Measurements from ENCODE around the gene CAPS. TPM values are rescaled to one million over a fixed set of nuclear protein-coding genes. Genes with fewer than 3 reads are reported as not detected.

Gene CAPS
- total RNA-seq, 1 experiment from 2014 or later: 255 TPM

DNA sequence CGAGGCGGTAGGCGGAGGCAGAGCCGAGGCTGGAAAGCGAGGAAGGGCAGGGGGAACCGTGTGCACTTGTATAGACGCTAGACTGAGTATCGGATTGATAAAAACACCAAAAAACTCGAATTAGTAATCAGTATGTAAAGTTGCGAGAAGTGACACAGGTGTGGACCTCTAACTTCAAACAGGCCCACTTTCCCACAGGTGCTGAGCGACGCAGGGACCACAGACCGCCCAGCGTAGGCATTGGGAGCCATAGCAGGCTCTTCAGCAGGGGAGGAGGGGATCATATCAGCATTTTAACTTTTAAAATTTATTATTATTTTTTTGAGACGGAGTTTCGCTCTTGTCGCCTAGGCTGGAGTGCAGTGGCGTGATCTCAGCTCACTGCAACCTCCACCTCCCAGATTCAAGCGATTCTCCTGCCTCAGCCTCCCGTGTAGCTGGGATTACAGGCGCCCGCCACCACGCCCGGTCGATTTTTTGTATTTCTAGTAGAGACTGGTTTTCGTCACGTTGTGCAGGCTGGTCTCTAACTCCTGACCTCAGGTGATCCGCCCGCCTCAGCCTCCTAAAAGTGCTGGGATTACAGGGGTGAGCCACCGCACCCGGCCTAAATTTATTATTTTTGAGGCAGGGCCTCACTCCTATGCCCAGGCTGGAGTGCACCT, 8.8 kb upstream of the CAPS start:
- CTCF ChIA-PET: interaction anchor here (2.6 kb wide), 1 partner anchor 101 kb away, joined by 27 read pairs; no protein-coding TSS in a partner anchor
- POLR2A ChIA-PET (ENCODE audit: unreplicated experiment): no interaction called here
- BruUV-seq (replicated peaks): TSS peak; percentile 47
- Histone ChIP-seq H3K4me2 (ENCODE audit: low read length) (peak overlapping the region; percentile 96), H3K4me1 (ENCODE audit: insufficient read depth, low read length) (peaks cover 9% of the 10 kb centered on the region), H3K9ac (ENCODE audit: low read length) (peak overlapping the region; percentile 77), H3K27me3 (ENCODE audit: low read length) (no peaks in the 10 kb centered on the region), H3K9me3 (ENCODE audit: low read length) (no peaks in the 10 kb centered on the region), H3F3A (ENCODE audit: low read length, unreplicated experiment) (no peaks in the 10 kb centered on the region), H3K79me2 (ENCODE audit: low read length) (peaks cover 36% of the 10 kb centered on the region), H3K4me3 (ENCODE audit: low read length) (peak overlapping the region; percentile 88), H4K20me1 (ENCODE audit: low read length) (peaks cover 13% of the 10 kb centered on the region), H3K36me3 (ENCODE audit: low read depth, low read length) (peaks cover 11% of the 10 kb centered on the region), H3K9me2 (replicated peaks; ENCODE audit: low read length) (no peaks in the 10 kb centered on the region), H2AFZ (ENCODE audit: low read length) (peak overlapping the region; percentile 79), H3K27ac (ENCODE audit: low read length) (0 out of 2 replicates have a peak overlapping the region, but pooled peaks have one; percentile 5)
- ATAC-seq (no peak), DNase-seq (no peak)
- intact Hi-C loops (cut with micrococcal nuclease): loop anchor here (2.0 kb wide), 1 partner anchor 74 kb away; the partner anchor contains the start of gene RANBP3
- TF ChIP-seq EZH2phosphoT487 (IDR thresholded peaks at IDR 0.05; ENCODE audit: borderline replicate concordance, low read length): no peak
- TF ChIP-seq, protein P1, sequence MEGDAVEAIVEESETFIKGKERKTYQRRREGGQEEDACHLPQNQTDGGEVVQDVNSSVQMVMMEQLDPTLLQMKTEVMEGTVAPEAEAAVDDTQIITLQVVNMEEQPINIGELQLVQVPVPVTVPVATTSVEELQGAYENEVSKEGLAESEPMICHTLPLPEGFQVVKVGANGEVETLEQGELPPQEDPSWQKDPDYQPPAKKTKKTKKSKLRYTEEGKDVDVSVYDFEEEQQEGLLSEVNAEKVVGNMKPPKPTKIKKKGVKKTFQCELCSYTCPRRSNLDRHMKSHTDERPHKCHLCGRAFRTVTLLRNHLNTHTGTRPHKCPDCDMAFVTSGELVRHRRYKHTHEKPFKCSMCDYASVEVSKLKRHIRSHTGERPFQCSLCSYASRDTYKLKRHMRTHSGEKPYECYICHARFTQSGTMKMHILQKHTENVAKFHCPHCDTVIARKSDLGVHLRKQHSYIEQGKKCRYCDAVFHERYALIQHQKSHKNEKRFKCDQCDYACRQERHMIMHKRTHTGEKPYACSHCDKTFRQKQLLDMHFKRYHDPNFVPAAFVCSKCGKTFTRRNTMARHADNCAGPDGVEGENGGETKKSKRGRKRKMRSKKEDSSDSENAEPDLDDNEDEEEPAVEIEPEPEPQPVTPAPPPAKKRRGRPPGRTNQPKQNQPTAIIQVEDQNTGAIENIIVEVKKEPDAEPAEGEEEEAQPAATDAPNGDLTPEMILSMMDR (conservative IDR thresholded peaks at IDR 0.05; ENCODE audit: low read depth, low read length): no peak
- TF ChIP-seq EZH2 (IDR thresholded peaks at IDR 0.05; ENCODE audit: low read length, unreplicated experiment): no peak

DNA sequence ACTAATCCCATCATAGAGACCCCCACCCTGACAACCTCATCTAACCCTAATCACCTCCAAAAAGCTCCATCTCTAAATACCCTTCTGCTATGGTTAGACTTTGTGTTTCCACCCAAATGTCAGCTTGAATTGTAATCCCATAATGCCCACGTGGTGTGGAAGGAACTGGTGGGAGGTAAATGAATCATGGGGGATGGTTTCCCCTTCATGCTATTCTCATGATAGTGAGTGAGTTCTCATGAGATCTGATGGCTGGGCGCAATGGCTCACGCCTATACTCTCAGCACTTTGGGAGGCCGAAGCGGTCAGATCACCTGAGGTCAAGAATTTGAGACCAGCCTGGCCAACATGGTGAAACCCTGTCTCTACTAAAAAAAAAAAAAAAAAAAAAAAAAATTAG, 6.8 kb upstream of the CAPS start:
- no peaks in the 10 kb centered on the region for H3K9me2 ChIP-seq (replicated peaks; ENCODE audit: low read length)
- H4K20me1 ChIP-seq (ENCODE audit: low read length): 0 out of 2 replicates have a peak, but pooled peaks cover 5% of the 10 kb centered on the region
- peaks cover 7% of the 10 kb centered on the region for H3K4me1 ChIP-seq (ENCODE audit: insufficient read depth, low read length)
- TF ChIP-seq EZH2 (IDR thresholded peaks at IDR 0.05; ENCODE audit: low read length, unreplicated experiment) (no peak), EZH2phosphoT487 (IDR thresholded peaks at IDR 0.05; ENCODE audit: borderline replicate concordance, low read length) (no peak)
- TF ChIP-seq, protein P1 (conservative IDR thresholded peaks at IDR 0.05; ENCODE audit: low read depth, low read length): no peak
- H3K79me2 ChIP-seq (ENCODE audit: low read length): peaks cover 16% of the 10 kb centered on the region
- no TSS peak for BruUV-seq (replicated peaks)
- intact Hi-C loops (cut with micrococcal nuclease): no loop called here
- H3K4me2 ChIP-seq (ENCODE audit: low read length): no peak overlapping the region
- H2AFZ ChIP-seq (ENCODE audit: low read length): no peak overlapping the region
- no peak overlapping the region for H3K27ac ChIP-seq (ENCODE audit: low read length)
- ChIA-PET CTCF (no interaction called here), POLR2A (ENCODE audit: unreplicated experiment) (no interaction called here)
- no peak for ATAC-seq
- H3F3A ChIP-seq (ENCODE audit: low read length, unreplicated experiment): no peaks in the 10 kb centered on the region
- H3K36me3 ChIP-seq (ENCODE audit: low read depth, low read length): peaks cover 3% of the 10 kb centered on the region
- H3K27me3 ChIP-seq (ENCODE audit: low read length): no peaks in the 10 kb centered on the region
- no peak overlapping the region for H3K4me3 ChIP-seq (ENCODE audit: low read length)
- no peaks in the 10 kb centered on the region for H3K9me3 ChIP-seq (ENCODE audit: low read length)
- DNase-seq: no peak
- no peak overlapping the region for H3K9ac ChIP-seq (ENCODE audit: low read length)

DNA sequence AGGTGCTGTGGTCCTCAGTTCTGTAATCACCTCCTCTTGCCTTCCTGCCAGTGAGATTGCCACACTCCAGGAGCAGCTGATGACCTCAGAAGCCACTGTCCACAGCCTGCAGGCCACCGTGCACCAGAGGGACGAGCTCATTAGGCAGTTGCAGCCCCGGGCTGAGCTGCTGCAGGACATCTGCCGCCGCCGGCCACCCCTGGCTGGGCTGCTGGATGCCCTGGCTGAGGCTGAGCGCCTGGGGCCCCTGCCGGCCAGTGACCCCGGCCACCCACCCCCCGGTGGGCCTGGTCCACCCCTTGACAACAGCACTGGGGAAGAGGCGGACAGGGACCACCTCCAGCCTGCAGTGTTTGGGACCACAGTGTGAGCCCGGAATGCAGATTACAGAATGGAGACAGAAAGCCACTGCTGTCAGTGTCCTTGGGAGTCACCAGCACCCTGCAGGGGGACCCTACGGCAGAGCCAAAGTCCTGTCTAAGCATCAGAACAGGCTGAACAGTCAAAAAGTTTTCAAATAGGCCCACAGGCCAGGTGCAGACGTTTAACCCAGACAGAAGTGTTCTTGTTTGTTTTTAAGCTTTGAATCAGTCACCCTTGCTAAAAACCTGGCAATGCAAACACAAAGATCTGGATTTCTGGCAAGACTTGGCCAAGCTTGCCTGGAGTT, 5.1 kb upstream of the CAPS start:
- 0 out of 2 replicates have a peak, but pooled peaks cover 3% of the 10 kb centered on the region for H3K79me2 ChIP-seq (ENCODE audit: low read length)
- no peak overlapping the region for H3K9ac ChIP-seq (ENCODE audit: low read length)
- H3K9me2 ChIP-seq (replicated peaks; ENCODE audit: low read length): no peaks in the 10 kb centered on the region
- H3K4me3 ChIP-seq (ENCODE audit: low read length): no peak overlapping the region
- intact Hi-C loops (cut with micrococcal nuclease): no loop called here
- ATAC-seq: no peak
- no peaks in the 10 kb centered on the region for H4K20me1 ChIP-seq (ENCODE audit: low read length)
- no peaks in the 10 kb centered on the region for H3K27me3 ChIP-seq (ENCODE audit: low read length)
- BruUV-seq (replicated peaks): no TSS peak
- H3K36me3 ChIP-seq (ENCODE audit: low read depth, low read length): peaks cover 3% of the 10 kb centered on the region
- H3K4me2 ChIP-seq (ENCODE audit: low read length): no peak overlapping the region
- H3K4me1 ChIP-seq (ENCODE audit: insufficient read depth, low read length): peaks cover 8% of the 10 kb centered on the region
- CTCF ChIA-PET: no interaction called here
- no peak overlapping the region for H3K27ac ChIP-seq (ENCODE audit: low read length)
- POLR2A ChIA-PET (ENCODE audit: unreplicated experiment): no interaction called here
- no peaks in the 10 kb centered on the region for H3K9me3 ChIP-seq (ENCODE audit: low read length)
- no peaks in the 10 kb centered on the region for H3F3A ChIP-seq (ENCODE audit: low read length, unreplicated experiment)
- no peak for TF ChIP-seq EZH2phosphoT487 (IDR thresholded peaks at IDR 0.05; ENCODE audit: borderline replicate concordance, low read length)
- TF ChIP-seq, protein P1 (conservative IDR thresholded peaks at IDR 0.05; ENCODE audit: low read depth, low read length): no peak
- TF ChIP-seq EZH2 (IDR thresholded peaks at IDR 0.05; ENCODE audit: low read length, unreplicated experiment): no peak
- no peak overlapping the region for H2AFZ ChIP-seq (ENCODE audit: low read length)
- DNase-seq: no peak
